GM12878 (cell line): ENCODE results near the gene TRABD. TPM values are rescaled to one million over a fixed set of nuclear protein-coding genes. Genes with fewer than 3 reads are reported as not detected.

Experiments
- ATAC-seq: fragments of 200-7000 bp; cut with Tn5 transposase; 3 replicates; pipeline ENCODE4 v1.9.1; 2020; ENCODE audit warnings: mild to moderate bottlenecking, moderate library complexity
- Bru-seq: library from RNA; stranded (reverse); fragments of 400-500 nt; gene quantifications from one replicate; lab custom pipeline; 2021; lab: Mats Ljungman, UMichigan
- BruChase-seq, 2 experiments: library from RNA; stranded (reverse); fragments of 400-500 nt; gene quantifications; one replicate each; lab custom pipeline; 2021; lab: Mats Ljungman, UMichigan
- BruUV-seq: library from RNA; stranded (reverse); fragments of 400-500 nt; replicated peaks from 2 replicates; lab custom pipeline; 2021; lab: Mats Ljungman, UMichigan
- CTCF ChIA-PET: fragments of 300-600 bp; sonication (Branson Sonifier 250); formaldehyde crosslinking; extraction: SDS; loops from one replicate; lab custom pipeline; 2021; ENCODE audit warnings: inconsistent platforms; lab: Yijun Ruan, JAX
- POLR2A ChIA-PET: fragments of 350-600 bp; formaldehyde crosslinking; extraction: SDS; loops from one replicate; lab custom pipeline; 2021; ENCODE audit warnings: inconsistent platforms; lab: Charles Lee
- RAD21 ChIA-PET: fragments of 300-600 bp; sonication (Branson Sonifier 250); formaldehyde crosslinking; loops from one replicate; lab custom pipeline; 2023; ENCODE audit warnings: antibody characterized with exemption; ENCODE audit not compliant: unreplicated experiment; lab: Charles Lee
- SMC1A ChIA-PET: fragments of 300-600 bp; sonication (Branson Sonifier 250); formaldehyde crosslinking; loops from one replicate; lab custom pipeline; 2023; ENCODE audit not compliant: unreplicated experiment, uncharacterized antibody; lab: Charles Lee
- DNase-seq: peaks from one replicate; pipeline ENCODE4 v3.0.0-alpha.2; 2011; ENCODE audit warnings: low read depth, low spot score
- FAIRE-seq: peaks from 3 replicates; lab custom pipeline; 2011; peaks lifted over from hg19 to GRCh38; lab: Jason Lieb, UNC
- H2AFZ ChIP-seq: 2 replicates; pipeline ENCODE4 v1.6.0; 2011; ENCODE audit warnings: low read depth, low read length, control low read depth; ENCODE audit not compliant: control insufficient read depth
- H3K27ac ChIP-seq: 2 replicates; pipeline ENCODE4 v1.5.1; 2011; ENCODE audit warnings: control low read depth; ENCODE audit not compliant: control insufficient read depth, insufficient read depth
- H3K27me3 ChIP-seq, 2 experiments: replicated peaks in 1 of 2; 2 replicates each; pipeline versions ENCODE4 v1.6.0 to v1.6.1; 2011; ENCODE audit warnings: low read length in 1 of 2; ENCODE audit not compliant: control insufficient read depth in 2 of 2, insufficient read depth in 2 of 2
- H3K36me3 ChIP-seq, 2 experiments: 2 replicates each; pipeline ENCODE4 v1.5.1; 2011; ENCODE audit warnings: low read length in 1 of 2; ENCODE audit not compliant: control insufficient read depth in 2 of 2, insufficient read depth in 2 of 2
- H3K4me1 ChIP-seq: 2 replicates; pipeline ENCODE4 v1.6.1; 2011; ENCODE audit warnings: mild to moderate bottlenecking, low read length, moderate library complexity, mixed read lengths; ENCODE audit not compliant: control insufficient read depth, insufficient read depth
- H3K4me2 ChIP-seq: 2 replicates; pipeline ENCODE4 v1.6.0; 2011; ENCODE audit warnings: control low read depth; ENCODE audit not compliant: control insufficient read depth, insufficient read depth
- H3K4me3 ChIP-seq: fragments of 200-600 bp; sonication (generic); 2 replicates; pipeline ENCODE4 v1.5.1; 2016
- H3K79me2 ChIP-seq: 2 replicates; pipeline ENCODE4 v1.6.0; 2011; ENCODE audit warnings: low read length; ENCODE audit not compliant: control insufficient read depth, insufficient read depth
- H3K9ac ChIP-seq: 2 replicates; pipeline ENCODE4 v1.8.0; 2011; ENCODE audit warnings: low read length, control low read depth, mixed read lengths; ENCODE audit not compliant: control insufficient read depth, insufficient read depth
- H3K9me3 ChIP-seq: replicated peaks from 3 replicates; pipeline ENCODE4 v1.5.1; 2011; ENCODE audit warnings: mild to moderate bottlenecking, low read length; ENCODE audit not compliant: control insufficient read depth, insufficient read depth
- H4K20me1 ChIP-seq: 2 replicates; pipeline ENCODE4 v1.6.0; 2011; ENCODE audit not compliant: control insufficient read depth, insufficient read depth
- ATF2 ChIP-seq: IDR thresholded peaks from 2 replicates; pipeline ENCODE4 v1.6.1; 2012; ENCODE audit warnings: low read length, inconsistent platforms
- CUX1 ChIP-seq: IDR thresholded peaks from 2 replicates; pipeline ENCODE4 v1.6.1; 2012; ENCODE audit warnings: improper control_type of control experiment, low read depth, low read length; ENCODE audit not compliant: insufficient replicate concordance
- E2F8 ChIP-seq: fragments of 450-650 bp; IDR thresholded peaks from 2 replicates; pipeline ENCODE4 v1.6.1; 2018; ENCODE audit warnings: mild to moderate bottlenecking, low read depth, moderate library complexity; ENCODE audit not compliant: partially characterized antibody
- HDAC2 ChIP-seq: fragments of 200-600 bp; sonication (generic); IDR thresholded peaks from 2 replicates; pipeline ENCODE4 v1.6.1; 2017
- HDGF ChIP-seq: fragments of 450-650 bp; IDR thresholded peaks from 2 replicates; pipeline ENCODE4 v1.6.1; 2016; ENCODE audit warnings: antibody characterized with exemption
- NR2C1 ChIP-seq: fragments of 450-650 bp; IDR thresholded peaks from 2 replicates; pipeline ENCODE4 v1.6.1; 2017; ENCODE audit warnings: antibody characterized with exemption, mild to moderate bottlenecking, moderate library complexity
- RELA ChIP-seq: fragments of 450-650 bp; IDR thresholded peaks from 2 replicates; pipeline ENCODE4 v1.8.0; 2014; ENCODE audit warnings: borderline replicate concordance; ENCODE audit not compliant: partially characterized antibody
- TCF12 ChIP-seq: IDR thresholded peaks from 2 replicates; pipeline ENCODE4 v1.6.1; 2011; ENCODE audit warnings: low read depth, mild to moderate bottlenecking, low read length
- WGBS: methylation state at CpG from one replicate; pipeline ENCODE4 v1.1.6; 2016; ENCODE audit warnings: low lambda C conversion rate; ENCODE audit not compliant: insufficient replicate concordance, insufficient coverage; ENCODE audit errors: missing lambda C conversion rate; 5-methylcytosine and 5-hydroxymethylcytosine counted together
- in situ Hi-C: fragments of 300-500 bp; cut with MboI; formaldehyde crosslinking; loops from 9 replicates; pipeline ENCODE4 v1.14.3; 2018; ENCODE audit warnings: mixed read lengths
- intact Hi-C: fragments of 100-400 bp; cut with micrococcal nuclease; formaldehyde crosslinking; loops from one replicate; pipeline ENCODE4 v1.14.2; 2022; ENCODE audit not compliant: unreplicated experiment
- long read RNA-seq, 2 experiments: library from polyadenylated mRNA; unstranded; transcript quantifications; one replicate each; pipeline ENCODE4 v2.0.0, GENCODE V29; 2019 to 2020
- polyA minus RNA-seq, 3 experiments: library from RNA; depleted of rRNA, polyadenylated mRNA; stranded (reverse); fragments of >200 nt; gene quantifications; 2 replicates each; pipeline ENCODE4 v1.2.3, GENCODE V29; 2011
- polyA plus RNA-seq, 11 experiments: library from polyadenylated mRNA; depleted of rRNA in 4 of 11; unstranded in 6 of 11; stranded (reverse) in 5 of 11; fragments of >200 nt; fragmentation: Nextera tagmentation in 4 of 11; fragmentation: Illumina TruSeq in 1 of 11; extraction: Ambion mirVana in 4 of 11; extraction: Trizol in 1 of 11; gene quantifications; 1 replicate in 1 of 11; 2 replicates in 10 of 11; pipeline versions ENCODE4 v1.2.1 to v1.2.3, GENCODE V29; 2011 to 2016; ENCODE audit warnings: inconsistent platforms in 2 of 11, missing spikeins in 2 of 11, low read depth in 1 of 11
- total RNA-seq, 4 experiments: library from RNA; depleted of rRNA in 3 of 4; stranded (reverse); fragments of >200 nt in 3 of 4; fragmentation: Illumina TruSeq in 1 of 4; extraction: Trizol in 1 of 4; gene quantifications; 2 replicates each; pipeline versions ENCODE4 v1.2.1 to v1.2.3, GENCODE V29; 2013 to 2021

The TRABD gene
- 46.9 and 56.0 TPM in 2 replicates for total RNA-seq (2013; cell fraction: nucleolus; rRNA removed)
- total RNA-seq (2014; rRNA removed) (60.8 and 83.1 TPM in 2 replicates), total RNA-seq (2014; rRNA removed; fragmentation: Illumina TruSeq; extraction: Trizol) (15.6 and 18.4 TPM in 2 replicates), total RNA-seq (2021) (111 and 116 TPM in 2 replicates), polyA plus RNA-seq (2011; rRNA removed) (15.5 and 33.0 TPM in 2 replicates), polyA plus RNA-seq (2014; fragmentation: Illumina TruSeq; extraction: Trizol) (0.93 and 9.0 TPM in 2 replicates), polyA plus RNA-seq (2014; fragmentation: Nextera tagmentation; extraction: Ambion mirVana) (1 to 10 TPM in 1 of 2 experiments, under 1 TPM in 1; 0.43 to 2.2 TPM), polyA plus RNA-seq (2014; rRNA removed) (106 and 125 TPM in 2 replicates), polyA plus RNA-seq (2016; fragmentation: Nextera tagmentation; extraction: Ambion mirVana) (100 to 1,000 TPM in 1 of 2 experiments, 10 to 100 TPM in 1; 93.4 to 109 TPM), polyA minus RNA-seq (2011; rRNA and poly(A)+ RNA removed) (19.8 and 41.7 TPM in 2 replicates), Bru-seq, nascent RNA (percentile 78 among the genes with signal in this experiment), BruChase-seq, experiment 1, labeled RNA remaining after a 6-hour chase (percentile 90 among the genes with signal in this experiment), BruChase-seq, experiment 2, labeled RNA remaining after a 2-hour chase (percentile 83 among the genes with signal in this experiment)
- polyA plus RNA-seq (2011; ENCODE audit: low read depth), result 24.6 TPM
- polyA plus RNA-seq (2011; cell fraction: cytosol; rRNA removed), result 51.3 and 72.8 TPM in 2 replicates
- polyA plus RNA-seq (2011; cell fraction: nucleus; rRNA removed), result 268 and 321 TPM in 2 replicates
- polyA plus RNA-seq (2012), result 77.8 and 82.8 TPM in 2 replicates
- polyA minus RNA-seq (2011; cell fraction: cytosol; rRNA and poly(A)+ RNA removed), result 20.7 and 20.9 TPM in 2 replicates
- polyA minus RNA-seq (2011; cell fraction: nucleus; rRNA and poly(A)+ RNA removed), result 23.6 and 31.1 TPM in 2 replicates
- long read RNA-seq, experiment 1, transcript TRABD-202 (10 exons, 2,272 nt), result major isoform, 24 of 73 reads
- long read RNA-seq, experiment 1, transcript TRABD-203 (10 exons, 2,172 nt), result minor isoform, 11 of 73 reads
- long read RNA-seq, experiment 1, transcript TRABD-201 (10 exons, 2,329 nt), result minor isoform, 14 of 73 reads
- long read RNA-seq, experiment 1, partial matches to known transcripts, result 7 of 73 reads
- long read RNA-seq, experiment 1, other reads (novel, unspliced or antisense), result 16 of 73 reads
- long read RNA-seq, experiment 2, partial matches to known transcripts, result 1 of 14 reads
- long read RNA-seq, experiment 2, other reads (novel, unspliced or antisense), result 11 of 14 reads

GRCh38 chr22:50185375-50186087 is at the start of gene TRABD:
Gene TRABD (plus strand): TSS chr22:50185913. CDS start chr22:50193061, 7,148 bp downstream.
- Histone ChIP-seq H2AFZ (peak within 1 kb of the TSS; percentile 91), H3K9me3 (no peaks in the 10 kb centered on the region), H3K27ac (peak within 1 kb of the TSS; percentile 89), H3K79me2 (peaks cover 42% of the 10 kb centered on the region), H3K4me2 (peak within 1 kb of the TSS; percentile 100), H3K9ac (peak within 1 kb of the TSS; percentile 97), H3K36me3 (peaks cover 0 to 2% of the 10 kb centered on the region in 2 experiments; a peak in 2 of 4 replicates), H3K27me3 (no peaks in the 10 kb centered on the region), H3K4me1 (peaks cover 35% of the 10 kb centered on the region), H3K4me3 (peak within 1 kb of the TSS; percentile 84), H4K20me1 (no peaks in the 10 kb centered on the region)
- ChIA-PET POLR2A (no interaction called here), RAD21 (no interaction called here), SMC1A (no interaction called here), CTCF (interaction anchor here (0.7 kb wide), 1 partner anchor 57 kb away, joined by 3 read pairs; no protein-coding TSS in a partner anchor)
- in situ Hi-C loops (no loop called here), intact Hi-C loops (loop anchor here (5.0 kb wide), 1 partner anchor 223 kb away; the partner anchor contains the start of gene PIM3)
- DNase-seq, result no peak
- peak; percentile 72 for FAIRE-seq
- 2% methylated on average over 54 of the region's 90 CpGs for WGBS
- peak; percentile 63 for ATAC-seq
- BruUV-seq, result no TSS peak
- TF ChIP-seq CUX1 (no peak), RELA (no peak), HDAC2 (no peak), TCF12 (no peak), ATF2 (no peak), NR2C1 (peak; percentile 63), E2F8 (no peak), HDGF (no peak)
